A549 treated with GW870086 at 1 μM for 4 hours (cell line): ENCODE measurements around the gene KLHL4. TPM values are rescaled to one million over a fixed set of nuclear protein-coding genes. Genes with fewer than 3 reads are reported as not detected.

Experiments used
- total RNA-seq: library from RNA; stranded (reverse); fragments of 200-300 nt; extraction: Qiagen RNA extraction; gene quantifications from 5 replicates; pipeline ENCODE4 v1.2.3, GENCODE V29; 2022; ENCODE audit warnings: low read depth

KLHL4 gene
- total RNA-seq, result 5.6 to 7.4 TPM (median 7.0 TPM) in 5 replicates

GRCh38 chrX:87517571-87518141 is at the start of gene KLHL4:
KLHL4 (plus strand) TSS chrX:87517802; CDS start chrX:87517894, 92 bp downstream.

